Muscle layer of colon (tissue), 2 donors: ENCODE measurements around the gene SEMA4D.

Experiments
- H3K27ac ChIP-seq: one replicate; pipeline ENCODE4 v1.7.0; 2013; ENCODE audit warnings: low read depth, mild to moderate bottlenecking, low read length, moderate library complexity
- H3K27me3 ChIP-seq, 2 donors: one replicate each; pipeline ENCODE4 v1.7.0; 2013; ENCODE audit warnings: low read length in 2 of 2, mild to moderate bottlenecking in 2 of 2; ENCODE audit not compliant: insufficient read depth in 2 of 2, control insufficient read depth in 1 of 2
- H3K36me3 ChIP-seq: one replicate; pipeline ENCODE4 v1.7.0; 2013; ENCODE audit warnings: mild to moderate bottlenecking, low read length; ENCODE audit not compliant: insufficient read depth
- H3K4me1 ChIP-seq: one replicate; pipeline ENCODE4 v1.7.0; 2013; ENCODE audit warnings: mild to moderate bottlenecking, low read length; ENCODE audit not compliant: insufficient read depth
- H3K4me3 ChIP-seq, 2 donors: one replicate each; pipeline ENCODE4 v1.7.0; 2013; ENCODE audit warnings: low read length in 2 of 2, low read depth in 1 of 2, mild to moderate bottlenecking in 1 of 2, moderate library complexity in 1 of 2
- H3K9ac ChIP-seq: one replicate; pipeline ENCODE4 v1.7.0; 2013; ENCODE audit warnings: low read length
- H3K9me3 ChIP-seq: one replicate; pipeline ENCODE4 v1.7.0; 2013; ENCODE audit warnings: mild to moderate bottlenecking, low read length
- donor health status: abdominal sarcoma.
- donor health status: Adenocarcinoma of cecum.

Gene SEMA4D

GRCh38 chr9:89356782-89357181 lies 141.1 kb downstream of the SEMA4D start:
- Histone ChIP-seq H3K4me3 (no peak overlapping the region), H3K9me3 (no peaks in the 10 kb centered on the region), H3K4me1 (peaks cover 5% of the 10 kb centered on the region), H3K9ac (no peak overlapping the region), H3K27ac (no peak overlapping the region), H3K27me3 (no peaks in the 10 kb centered on the region), H3K36me3 (peaks cover 81% of the 10 kb centered on the region)

GRCh38 chr9:89354471-89354870 lies 143.4 kb downstream of the SEMA4D start:
- no peak overlapping the region for H3K27ac ChIP-seq
- H3K4me3 ChIP-seq = no peak overlapping the region
- no peaks in the 10 kb centered on the region for H3K9me3 ChIP-seq
- H3K9ac ChIP-seq = no peak overlapping the region
- H3K4me1 ChIP-seq = no peaks in the 10 kb centered on the region
- no peaks in the 10 kb centered on the region for H3K27me3 ChIP-seq
- peaks cover 83% of the 10 kb centered on the region for H3K36me3 ChIP-seq

GRCh38 chr9:89353989-89354388 lies 143.9 kb downstream of the SEMA4D start:
- Histone ChIP-seq H3K4me1 (no peaks in the 10 kb centered on the region), H3K27me3 (no peaks in the 10 kb centered on the region), H3K9ac (no peak overlapping the region), H3K36me3 (peaks cover 84% of the 10 kb centered on the region), H3K4me3 (no peak overlapping the region), H3K27ac (no peak overlapping the region), H3K9me3 (no peaks in the 10 kb centered on the region)

GRCh38 chr9:89352874-89353649 lies 144.9 kb downstream of the SEMA4D start:
- Histone ChIP-seq H3K9me3 (no peaks in the 10 kb centered on the region), H3K9ac (no peak overlapping the region), H3K36me3 (peaks cover 84% of the 10 kb centered on the region), H3K4me3 (no peak overlapping the region), H3K4me1 (no peaks in the 10 kb centered on the region), H3K27me3 (no peaks in the 10 kb centered on the region), H3K27ac (no peak overlapping the region)

GRCh38 chr9:89352451-89352850 lies 145.5 kb downstream of the SEMA4D start:
- Histone ChIP-seq H3K36me3 (peaks cover 78% of the 10 kb centered on the region), H3K27ac (no peak overlapping the region), H3K9ac (no peak overlapping the region), H3K4me3 (no peak overlapping the region), H3K9me3 (no peaks in the 10 kb centered on the region), H3K4me1 (no peaks in the 10 kb centered on the region), H3K27me3 (no peaks in the 10 kb centered on the region)

GRCh38 chr9:89351584-89352300 lies 146.2 kb downstream of the SEMA4D start:
- H3K9ac ChIP-seq = no peak overlapping the region
- H3K27ac ChIP-seq = no peak overlapping the region
- no peak overlapping the region for H3K4me3 ChIP-seq
- no peaks in the 10 kb centered on the region for H3K9me3 ChIP-seq
- H3K36me3 ChIP-seq = peaks cover 76% of the 10 kb centered on the region
- no peaks in the 10 kb centered on the region for H3K4me1 ChIP-seq
- H3K27me3 ChIP-seq = no peaks in the 10 kb centered on the region

GRCh38 chr9:89350988-89351557 lies 146.8 kb downstream of the SEMA4D start:
- no peak overlapping the region for H3K9ac ChIP-seq
- H3K27me3 ChIP-seq = no peaks in the 10 kb centered on the region
- H3K4me3 ChIP-seq = no peak overlapping the region
- H3K27ac ChIP-seq = no peak overlapping the region
- H3K36me3 ChIP-seq = peaks cover 76% of the 10 kb centered on the region
- H3K9me3 ChIP-seq = no peaks in the 10 kb centered on the region
- no peaks in the 10 kb centered on the region for H3K4me1 ChIP-seq

- H3K27me3 ChIP-seq = no peaks in the 10 kb centered on the region
- H3K9ac ChIP-seq = no peak overlapping the region
- peaks cover 71% of the 10 kb centered on the region for H3K36me3 ChIP-seq
- H3K27ac ChIP-seq = no peak overlapping the region
- H3K4me3 ChIP-seq = no peak overlapping the region
- H3K9me3 ChIP-seq = no peaks in the 10 kb centered on the region
- no peaks in the 10 kb centered on the region for H3K4me1 ChIP-seq
Observed at GRCh38 chr9:89349607-89350006, 148.3 kb downstream of the SEMA4D start.

- no peak overlapping the region for H3K27ac ChIP-seq
- no peak overlapping the region for H3K9ac ChIP-seq
- H3K36me3 ChIP-seq = peaks cover 76% of the 10 kb centered on the region
- no peaks in the 10 kb centered on the region for H3K4me1 ChIP-seq
- no peaks in the 10 kb centered on the region for H3K9me3 ChIP-seq
- H3K4me3 ChIP-seq = no peak overlapping the region
- H3K27me3 ChIP-seq = no peaks in the 10 kb centered on the region
Observed at GRCh38 chr9:89347651-89348050, 150.3 kb downstream of the SEMA4D start.

GRCh38 chr9:89346696-89347095 lies 151.2 kb downstream of the SEMA4D start:
- no peak overlapping the region for H3K4me3 ChIP-seq
- no peaks in the 10 kb centered on the region for H3K4me1 ChIP-seq
- no peaks in the 10 kb centered on the region for H3K27me3 ChIP-seq
- no peak overlapping the region for H3K9ac ChIP-seq
- no peak overlapping the region for H3K27ac ChIP-seq
- H3K9me3 ChIP-seq = no peaks in the 10 kb centered on the region
- H3K36me3 ChIP-seq = peaks cover 77% of the 10 kb centered on the region

GRCh38 chr9:89345476-89345875 lies 152.4 kb downstream of the SEMA4D start:
- Histone ChIP-seq H3K9ac (no peak overlapping the region), H3K4me1 (no peaks in the 10 kb centered on the region), H3K27ac (no peak overlapping the region), H3K36me3 (peaks cover 77% of the 10 kb centered on the region), H3K4me3 (no peak overlapping the region), H3K27me3 (no peaks in the 10 kb centered on the region), H3K9me3 (no peaks in the 10 kb centered on the region)
